Adrenal gland (tissue), 5 donors: ENCODE measurements around the gene TLK2.

Experiments
- POLR2A ChIP-seq, 2 donors: fragments of 450-650 bp; IDR thresholded peaks; one replicate each; pipeline ENCODE4 v1.6.1; 2017; ENCODE audit warnings: antibody characterized with exemption in 2 of 2, mild to moderate bottlenecking in 2 of 2, moderate library complexity in 1 of 2
- TF ChIP-seq, protein P1 (sequence below), 6 experiments: fragments of 450-650 bp in 4 of 6; fragments of 200-600 bp in 2 of 6; sonication (generic) in 1 of 6; IDR thresholded peaks; 1 replicate in 5 of 6; 2 replicates in 1 of 6; pipeline versions ENCODE4 v1.5.1 to v1.8.0; 2016 to 2021; ENCODE audit warnings: antibody characterized with exemption in 6 of 6, mild to moderate bottlenecking in 2 of 6, moderate library complexity in 1 of 6
- donor health status: DM: no; HTN: no; CAD: no.

DNA sequence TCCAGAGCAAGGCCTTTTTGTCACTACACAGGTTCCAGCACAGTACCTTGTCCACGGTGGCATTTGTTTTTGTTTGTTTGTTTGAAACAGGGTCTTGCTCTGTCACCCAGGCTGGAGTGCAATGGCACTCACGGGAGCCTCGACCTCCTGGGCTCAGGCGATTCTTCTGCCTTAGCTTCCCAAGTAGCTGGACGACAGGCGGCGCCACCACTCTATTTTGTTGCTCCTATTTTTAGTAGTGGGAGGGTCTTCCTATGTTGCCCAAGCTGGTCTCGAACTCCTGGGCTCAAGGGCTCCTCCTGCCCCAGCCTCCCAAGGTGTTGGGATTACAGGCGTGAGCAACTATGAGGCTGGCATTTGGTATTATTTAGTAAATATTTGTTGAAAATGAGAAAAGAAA, 159.2 kb downstream of the TLK2 start:
- TF ChIP-seq, protein P1, sequence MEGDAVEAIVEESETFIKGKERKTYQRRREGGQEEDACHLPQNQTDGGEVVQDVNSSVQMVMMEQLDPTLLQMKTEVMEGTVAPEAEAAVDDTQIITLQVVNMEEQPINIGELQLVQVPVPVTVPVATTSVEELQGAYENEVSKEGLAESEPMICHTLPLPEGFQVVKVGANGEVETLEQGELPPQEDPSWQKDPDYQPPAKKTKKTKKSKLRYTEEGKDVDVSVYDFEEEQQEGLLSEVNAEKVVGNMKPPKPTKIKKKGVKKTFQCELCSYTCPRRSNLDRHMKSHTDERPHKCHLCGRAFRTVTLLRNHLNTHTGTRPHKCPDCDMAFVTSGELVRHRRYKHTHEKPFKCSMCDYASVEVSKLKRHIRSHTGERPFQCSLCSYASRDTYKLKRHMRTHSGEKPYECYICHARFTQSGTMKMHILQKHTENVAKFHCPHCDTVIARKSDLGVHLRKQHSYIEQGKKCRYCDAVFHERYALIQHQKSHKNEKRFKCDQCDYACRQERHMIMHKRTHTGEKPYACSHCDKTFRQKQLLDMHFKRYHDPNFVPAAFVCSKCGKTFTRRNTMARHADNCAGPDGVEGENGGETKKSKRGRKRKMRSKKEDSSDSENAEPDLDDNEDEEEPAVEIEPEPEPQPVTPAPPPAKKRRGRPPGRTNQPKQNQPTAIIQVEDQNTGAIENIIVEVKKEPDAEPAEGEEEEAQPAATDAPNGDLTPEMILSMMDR (IDR thresholded peaks at IDR 0.05) = no peak
- no peak for TF ChIP-seq POLR2A (IDR thresholded peaks at IDR 0.05)
